ENCODE measurements around the gene GALNT15. TPM values are rescaled to one million over a fixed set of nuclear protein-coding genes. Genes with fewer than 3 reads are reported as not detected.

The GALNT15 gene
- total RNA-seq, 1 donor from 2014 or later, result 0.17 TPM

- H3K27me3 ChIP-seq (ENCODE audit: control insufficient read depth, insufficient read depth, low read length), result no peaks in the 10 kb centered on the region
- no peak for TF ChIP-seq CTCF (IDR thresholded peaks at IDR 0.05; ENCODE audit: insufficient read depth, low read length, poor library complexity, severe bottlenecking)
- H3K4me3 ChIP-seq (ENCODE audit: low read depth, low read length), result no peak overlapping the region
- no peaks in the 10 kb centered on the region for H3K36me3 ChIP-seq (ENCODE audit: control insufficient read depth, insufficient read depth, low read length)
- DNase-seq (ENCODE audit: low read depth), result no peak
These were observed 92.2 kb downstream of the GALNT15 start for GRCh38 chr3:16266714-16267113.

- no peaks in the 10 kb centered on the region for H3K27me3 ChIP-seq (ENCODE audit: control insufficient read depth, insufficient read depth, low read length)
- H3K4me3 ChIP-seq (ENCODE audit: low read depth, low read length), result no peak overlapping the region
- TF ChIP-seq CTCF (IDR thresholded peaks at IDR 0.05; ENCODE audit: insufficient read depth, low read length, poor library complexity, severe bottlenecking), result no peak
- DNase-seq (ENCODE audit: low read depth), result no peak
- H3K36me3 ChIP-seq (ENCODE audit: control insufficient read depth, insufficient read depth, low read length), result no peaks in the 10 kb centered on the region
These were observed 96.4 kb downstream of the GALNT15 start for GRCh38 chr3:16270855-16271254.

- Histone ChIP-seq H3K27me3 (ENCODE audit: control insufficient read depth, insufficient read depth, low read length) (no peaks in the 10 kb centered on the region), H3K36me3 (ENCODE audit: control insufficient read depth, insufficient read depth, low read length) (no peaks in the 10 kb centered on the region), H3K4me3 (ENCODE audit: low read depth, low read length) (no peak overlapping the region)
- no peak for DNase-seq (ENCODE audit: low read depth)
- TF ChIP-seq CTCF (IDR thresholded peaks at IDR 0.05; ENCODE audit: insufficient read depth, low read length, poor library complexity, severe bottlenecking), result no peak
These were observed 98.1 kb downstream of the GALNT15 start for GRCh38 chr3:16272588-16272987.

GRCh38 chr3:16273867-16274266 lies 99.4 kb downstream of the GALNT15 start:
- no peak for DNase-seq (ENCODE audit: low read depth)
- Histone ChIP-seq H3K4me3 (ENCODE audit: low read depth, low read length) (no peak overlapping the region), H3K36me3 (ENCODE audit: control insufficient read depth, insufficient read depth, low read length) (no peaks in the 10 kb centered on the region), H3K27me3 (ENCODE audit: control insufficient read depth, insufficient read depth, low read length) (no peaks in the 10 kb centered on the region)
- no peak for TF ChIP-seq CTCF (IDR thresholded peaks at IDR 0.05; ENCODE audit: insufficient read depth, low read length, poor library complexity, severe bottlenecking)

- no peak for DNase-seq (ENCODE audit: low read depth)
- H3K36me3 ChIP-seq (ENCODE audit: control insufficient read depth, insufficient read depth, low read length), result no peaks in the 10 kb centered on the region
- TF ChIP-seq CTCF (IDR thresholded peaks at IDR 0.05; ENCODE audit: insufficient read depth, low read length, poor library complexity, severe bottlenecking), result no peak
- no peaks in the 10 kb centered on the region for H3K27me3 ChIP-seq (ENCODE audit: control insufficient read depth, insufficient read depth, low read length)
- no peak overlapping the region for H3K4me3 ChIP-seq (ENCODE audit: low read depth, low read length)
These were observed 103.0 kb downstream of the GALNT15 start for GRCh38 chr3:16277471-16277870.

GRCh38 chr3:16279010-16279801 lies 104.7 kb downstream of the GALNT15 start:
- H3K27me3 ChIP-seq (ENCODE audit: control insufficient read depth, insufficient read depth, low read length), result no peaks in the 10 kb centered on the region
- H3K4me3 ChIP-seq (ENCODE audit: low read depth, low read length), result no peak overlapping the region
- DNase-seq (ENCODE audit: low read depth), result no peak
- no peaks in the 10 kb centered on the region for H3K36me3 ChIP-seq (ENCODE audit: control insufficient read depth, insufficient read depth, low read length)
- TF ChIP-seq CTCF (IDR thresholded peaks at IDR 0.05; ENCODE audit: insufficient read depth, low read length, poor library complexity, severe bottlenecking), result no peak
